Uterus (tissue), 2 donors: Measurements from ENCODE around the gene GALNT6.

Source experiments
- CTCF ChIP-seq, 4 experiments: fragments of 200-600 bp in 2 of 4; fragments of 450-650 bp in 2 of 4; sonication (generic) in 2 of 4; IDR thresholded peaks; one replicate each; pipeline ENCODE4 v1.5.1; 2016 to 2019; ENCODE audit warnings: antibody characterized with exemption in 4 of 4, mild to moderate bottlenecking in 2 of 4, moderate library complexity in 1 of 4
- POLR2A ChIP-seq, 2 donors: fragments of 450-650 bp; IDR thresholded peaks; one replicate each; pipeline ENCODE4 v1.6.1; 2016; ENCODE audit warnings: antibody characterized with exemption in 2 of 2, mild to moderate bottlenecking in 1 of 2, moderate library complexity in 1 of 2

GRCh38 chr12:51320695-51321320 is 70.4 kb downstream of the GALNT6 start:
- TF ChIP-seq POLR2A (IDR thresholded peaks at IDR 0.05) (no peak), CTCF (IDR thresholded peaks at IDR 0.05) (no peak)
